Left forelimb (tissue), 1 donor: Measurements from ENCODE around the gene C11orf21.
"Not testable (repeated sequence)": the region's sequence is repeated elsewhere in the genome, so short reads cannot be mapped to it uniquely, and the experiment has no call there.

ENCODE experiments used
- DNase-seq: peaks from one replicate; pipeline ENCODE4 v3.0.0-alpha.2; 2018; ENCODE audit warnings: low spot score

The C11orf21 gene

DNA sequence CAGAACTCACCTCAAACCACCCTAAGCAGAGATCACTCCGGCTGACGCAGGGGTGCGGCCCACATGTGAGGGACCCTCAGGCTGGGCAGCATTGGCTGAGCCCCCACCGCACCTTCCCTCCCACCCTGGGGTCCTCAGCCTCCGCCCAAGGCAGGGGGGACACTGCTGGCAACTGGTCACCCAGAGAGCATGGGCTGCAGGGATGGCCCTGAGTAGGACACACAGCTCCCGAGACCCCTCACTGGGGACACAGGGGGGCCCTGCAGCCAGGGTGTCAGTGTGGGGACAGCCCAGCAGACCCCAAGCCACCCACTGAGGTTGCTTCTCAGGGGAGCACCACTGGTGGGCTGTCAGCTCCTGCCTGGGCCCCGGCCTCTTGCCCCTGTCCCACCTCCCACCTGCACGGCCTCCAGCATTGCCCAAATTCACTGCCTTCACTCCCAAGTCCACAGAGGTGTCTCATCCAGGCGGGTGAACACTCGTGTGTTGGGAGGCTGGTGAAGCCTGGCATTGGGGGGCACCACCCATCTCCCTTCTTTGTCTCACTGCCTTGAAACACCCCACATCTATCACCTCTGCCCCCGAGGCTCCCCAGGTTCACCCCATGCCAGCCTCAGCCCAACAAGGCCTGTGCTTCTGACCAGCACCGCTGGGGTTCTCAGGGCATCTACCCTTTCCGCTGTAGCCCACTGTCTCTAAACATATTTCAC lies 4.7 kb downstream of the C11orf21 start:
- peak; percentile 56 for DNase-seq

DNA sequence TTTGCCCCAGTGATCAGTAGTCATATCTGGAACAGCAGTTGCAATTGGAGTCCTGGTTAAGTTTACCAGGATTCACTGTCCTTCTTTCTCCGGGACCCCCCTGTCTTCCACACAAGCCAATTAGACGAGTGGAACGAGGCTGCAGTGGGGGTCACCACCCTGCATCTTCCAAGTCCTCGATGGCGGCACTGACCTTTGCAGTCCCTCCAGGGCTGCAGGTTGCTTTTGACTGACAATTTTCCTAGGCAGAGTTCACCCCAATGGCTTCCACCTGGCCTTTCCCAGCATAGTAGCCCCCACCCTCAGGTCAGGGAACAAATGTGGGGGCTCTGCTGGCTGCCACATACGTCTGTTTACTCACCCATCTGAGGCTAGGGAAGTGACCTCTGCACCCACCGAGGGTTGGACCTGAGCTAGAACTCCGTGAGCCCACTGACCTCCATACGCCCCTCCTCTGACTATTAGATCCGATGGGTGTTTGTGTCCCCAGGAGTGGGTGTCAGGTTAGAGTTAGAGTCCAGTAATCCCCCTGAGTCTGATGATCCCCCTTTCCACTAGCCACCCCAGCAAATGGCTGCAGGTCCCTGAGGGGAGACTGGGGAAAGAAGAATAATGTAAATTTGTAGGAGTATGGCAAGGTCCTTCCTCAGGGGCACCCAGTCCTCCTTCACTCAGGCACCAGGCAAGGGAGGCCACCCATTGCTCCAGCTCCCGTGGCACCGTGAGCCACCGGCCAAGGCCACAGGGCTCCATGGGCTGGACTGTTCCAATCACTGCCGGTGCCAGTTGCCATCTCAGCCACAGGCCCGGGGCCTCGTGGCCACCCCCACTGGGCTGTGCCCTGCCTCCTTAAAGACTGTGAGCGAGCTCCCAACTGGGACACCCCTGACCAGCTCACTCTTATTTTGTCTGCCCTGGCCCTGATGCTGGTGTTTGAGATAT lies 5.5 kb downstream of the C11orf21 start:
- peak; percentile 30 for DNase-seq

DNA sequence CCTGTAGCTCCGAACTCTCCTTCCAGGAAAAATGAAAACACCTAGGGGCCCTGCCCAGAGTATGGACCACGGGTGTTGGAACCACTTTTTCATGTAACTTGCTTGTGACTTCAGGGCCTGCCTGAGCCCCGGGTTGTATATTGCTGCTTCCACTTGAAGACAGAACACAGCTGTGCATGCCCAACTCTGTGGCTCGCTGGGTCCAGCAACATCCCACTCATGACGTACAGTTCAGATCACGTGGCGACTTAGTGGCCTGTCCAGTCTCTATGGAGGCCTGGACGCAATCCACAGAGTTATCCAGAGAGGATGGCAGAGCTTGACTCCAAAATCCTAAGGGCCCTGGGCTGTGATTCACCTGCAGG lies 6.8 kb downstream of the C11orf21 start:
- peak; percentile 58 for DNase-seq

DNA sequence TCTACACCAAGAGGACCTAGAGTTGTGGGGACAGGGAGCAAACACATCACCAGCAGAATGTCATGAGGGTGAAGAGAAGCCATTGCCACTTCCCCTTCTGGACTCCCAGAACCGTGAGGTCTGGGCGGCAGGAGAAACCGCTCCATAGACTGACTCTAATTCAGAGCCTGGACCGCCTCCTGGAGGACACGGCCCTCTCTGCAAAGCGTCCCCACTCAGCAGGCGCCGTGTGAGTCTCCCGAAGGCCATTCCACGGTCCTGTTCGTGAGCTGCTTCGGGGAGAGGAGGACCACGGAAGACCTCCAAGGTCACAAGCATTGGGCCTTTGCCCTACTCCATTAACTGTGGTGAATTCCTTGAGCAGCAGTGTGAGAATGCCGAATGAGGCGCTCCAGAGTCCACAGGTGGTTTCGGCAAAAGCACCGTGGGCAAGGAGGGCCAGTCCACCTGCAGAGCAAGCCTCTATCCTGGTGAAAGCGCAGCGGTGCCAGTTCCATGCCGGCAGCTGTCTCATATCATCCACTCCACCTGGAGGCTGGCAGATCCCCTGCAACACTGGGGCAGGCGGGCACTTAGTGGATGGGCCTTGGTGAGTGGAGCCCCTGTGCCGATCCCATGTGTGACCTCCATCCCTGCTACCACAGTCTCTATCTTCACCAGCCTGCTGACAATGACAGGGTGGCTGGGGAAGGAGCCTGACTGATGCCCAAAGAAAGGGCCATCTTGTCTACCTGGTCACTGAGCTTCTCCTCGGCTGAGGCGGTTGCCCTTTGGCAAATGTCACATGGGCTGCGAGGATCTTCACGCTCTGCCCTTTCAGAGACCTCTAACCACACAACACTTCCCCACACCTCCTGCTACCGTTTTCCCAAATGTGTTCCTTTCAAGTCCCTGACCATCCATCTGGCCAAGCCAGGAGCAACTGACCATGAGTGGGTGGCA lies 7.5 kb downstream of the C11orf21 start:
- DNase-seq, result peak; percentile 34

DNA sequence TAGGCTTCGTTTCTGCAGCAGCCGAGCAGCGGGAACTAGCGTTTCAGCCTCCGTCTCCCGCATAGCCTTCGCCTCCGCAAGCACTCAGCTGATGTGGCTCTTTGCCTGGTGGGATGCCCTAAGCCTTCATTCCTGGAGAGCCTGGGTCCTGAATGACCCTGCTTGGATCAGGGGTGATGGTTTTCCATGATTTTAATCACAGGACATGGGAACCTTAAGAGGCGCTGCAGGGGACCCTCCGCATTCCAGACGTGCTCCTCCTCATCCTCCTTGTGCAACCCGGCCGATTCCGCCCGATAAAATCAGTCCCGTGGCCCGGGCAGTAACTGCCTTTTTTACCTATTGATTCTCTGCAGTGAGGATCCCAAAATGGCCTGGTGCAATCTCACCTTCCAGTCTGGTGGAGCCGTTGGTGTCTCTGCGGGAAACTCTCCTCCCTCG lies 8.2 kb downstream of the C11orf21 start:
- peak; percentile 54 for DNase-seq

DNA sequence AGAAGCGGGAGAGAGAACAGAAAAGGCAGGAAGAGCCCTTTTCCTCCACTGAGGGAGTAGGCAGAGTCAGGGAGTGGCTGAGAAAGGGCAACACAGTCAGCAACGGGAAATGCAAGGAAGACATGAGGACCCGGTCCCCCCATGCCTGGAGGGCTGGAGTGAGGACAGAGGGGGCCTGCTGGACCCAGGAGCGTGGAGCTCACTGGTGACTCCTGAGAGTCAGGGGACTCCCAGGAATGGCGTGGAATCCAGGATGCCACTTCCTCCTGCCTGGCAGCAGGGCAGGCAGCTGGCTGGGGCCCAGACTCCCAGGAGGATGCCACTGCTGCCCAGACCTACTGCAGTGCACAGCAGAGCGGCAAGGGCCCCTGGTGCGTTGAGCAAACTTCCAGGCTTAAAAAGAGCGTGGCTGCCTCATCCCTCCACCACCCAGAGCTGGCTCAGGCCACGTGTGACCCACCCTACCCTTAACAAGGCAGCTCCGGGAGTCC lies 11.3 kb downstream of the C11orf21 start:
- DNase-seq, result peak; percentile 23

DNA sequence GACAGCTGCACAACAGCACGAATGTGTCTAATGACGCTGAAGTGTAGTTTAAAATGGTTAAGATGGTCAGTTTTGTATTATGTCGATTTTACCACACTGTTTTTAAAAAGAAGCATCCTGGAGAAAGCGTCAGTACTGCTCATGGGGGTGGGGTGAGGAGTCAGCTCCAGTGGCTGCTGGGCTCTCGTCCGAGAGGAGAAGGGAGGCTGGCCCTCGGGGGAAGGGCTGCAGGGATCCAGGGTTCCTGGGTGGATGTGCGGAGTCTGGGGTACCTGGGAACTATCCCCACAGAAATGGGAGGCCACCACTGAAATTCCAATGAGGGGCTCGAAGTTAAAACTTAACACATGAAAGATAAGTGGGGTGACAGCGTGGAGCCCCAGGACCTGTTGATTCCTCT lies 11.9 kb downstream of the C11orf21 start:
- DNase-seq, result no peak

DNA sequence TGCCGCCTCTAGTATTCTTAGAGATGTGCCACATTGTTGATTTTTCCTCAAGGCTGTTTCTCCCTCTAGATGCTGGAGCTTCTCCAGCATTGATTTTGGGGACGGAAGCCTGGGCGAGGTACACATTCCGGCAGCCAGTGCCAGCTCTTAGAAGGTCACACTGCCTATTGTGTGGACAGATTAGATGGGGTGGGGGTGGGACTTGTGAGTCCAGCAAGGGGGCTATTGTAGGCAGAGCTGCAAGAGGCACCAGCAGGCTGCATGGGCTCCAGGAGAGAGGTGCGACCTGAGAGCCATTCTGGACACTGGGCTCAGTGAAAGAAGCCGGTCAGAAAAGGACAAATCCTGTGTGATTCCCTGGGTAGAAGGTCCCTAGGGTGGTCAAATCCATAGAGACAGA lies 12.4 kb downstream of the C11orf21 start:
- peak; percentile 22 for DNase-seq

DNA sequence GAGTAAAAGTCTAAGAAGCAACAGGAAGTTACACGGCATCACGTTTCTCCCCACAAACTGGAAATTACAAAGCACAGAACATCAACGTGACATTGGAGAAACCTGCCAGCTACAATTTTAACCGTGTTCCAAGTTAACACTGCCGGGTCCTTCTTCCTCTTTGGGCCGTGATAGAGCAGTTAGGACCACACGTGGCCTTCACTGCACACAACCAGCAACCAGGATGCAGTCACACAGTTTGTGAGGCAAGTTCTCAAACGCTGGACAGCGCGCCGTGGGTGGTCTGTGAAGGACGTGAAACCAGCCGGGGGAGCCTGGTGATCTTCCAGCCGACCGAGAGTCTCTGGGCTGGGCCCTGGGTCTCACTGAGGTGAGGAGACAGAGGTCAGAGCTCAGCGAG lies 14.6 kb downstream of the C11orf21 start:
- DNase-seq, result peak; percentile 54

DNA sequence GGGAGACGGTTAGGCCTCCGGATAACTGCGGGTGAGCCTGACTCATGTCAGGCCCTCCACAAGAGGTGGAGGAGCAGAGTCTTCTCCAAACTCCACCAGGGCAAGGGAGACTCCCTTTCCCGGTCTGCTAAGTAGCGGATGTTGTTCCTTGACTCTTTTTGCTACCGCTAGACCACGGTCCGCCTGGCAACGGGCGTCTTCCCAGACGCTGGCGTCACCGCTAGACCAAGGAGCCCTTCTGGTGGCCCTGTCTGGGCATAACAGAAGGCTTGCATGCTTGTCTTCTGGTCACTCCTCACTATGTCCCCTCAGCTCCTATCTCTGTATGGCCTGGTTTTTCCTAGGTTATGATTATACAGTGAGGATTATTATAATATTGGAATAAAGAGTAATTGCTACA lies 15.4 kb downstream of the C11orf21 start:
- not testable (repeated sequence) for DNase-seq

DNA sequence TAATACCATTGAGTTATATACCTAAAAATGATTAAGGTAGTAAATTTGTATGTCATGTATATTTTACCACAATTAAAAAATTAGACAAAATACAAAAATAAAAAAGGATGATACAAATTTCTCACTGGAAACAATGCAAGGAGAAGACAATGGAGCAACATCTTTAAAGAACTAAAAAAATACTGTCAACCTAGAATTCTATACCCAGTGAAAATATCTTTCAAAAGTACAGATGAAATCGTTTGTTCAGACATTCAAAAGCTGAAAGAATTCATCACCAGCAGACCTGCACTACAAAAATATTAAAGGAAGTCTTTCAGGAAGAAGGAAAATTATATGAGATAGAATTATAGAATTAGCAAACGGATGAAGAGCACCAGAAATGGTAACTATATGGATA lies 21.5 kb downstream of the C11orf21 start:
- no peak for DNase-seq

DNA sequence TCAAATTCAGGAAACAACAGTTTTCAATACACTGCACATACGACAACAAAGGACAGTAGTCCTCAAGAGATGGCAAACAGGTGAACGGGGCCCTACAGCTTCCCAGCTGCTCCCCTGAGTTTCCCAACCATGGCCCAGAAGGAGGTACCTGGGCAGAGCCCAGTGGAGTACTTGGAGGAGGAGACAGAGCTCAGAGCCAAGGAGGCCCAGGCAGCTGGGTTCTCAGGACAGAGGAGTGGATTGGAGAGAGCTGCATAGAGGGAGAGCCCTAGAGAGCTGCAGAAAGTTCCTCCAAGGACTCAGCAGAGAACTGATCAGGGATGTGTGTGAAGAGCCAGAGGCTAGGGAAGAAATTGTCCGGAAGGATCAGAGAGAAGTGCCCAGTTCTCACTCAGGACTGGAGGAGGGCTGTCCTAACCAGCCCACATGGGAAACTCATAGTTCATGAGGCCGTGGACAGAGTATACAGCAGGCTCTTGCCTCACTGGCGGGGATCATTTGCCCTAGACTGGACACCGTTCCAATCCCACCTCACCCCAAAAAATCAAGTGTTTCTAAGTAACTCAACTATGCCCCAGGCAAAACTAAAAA lies 23.7 kb downstream of the C11orf21 start:
- DNase-seq, result no peak

DNA sequence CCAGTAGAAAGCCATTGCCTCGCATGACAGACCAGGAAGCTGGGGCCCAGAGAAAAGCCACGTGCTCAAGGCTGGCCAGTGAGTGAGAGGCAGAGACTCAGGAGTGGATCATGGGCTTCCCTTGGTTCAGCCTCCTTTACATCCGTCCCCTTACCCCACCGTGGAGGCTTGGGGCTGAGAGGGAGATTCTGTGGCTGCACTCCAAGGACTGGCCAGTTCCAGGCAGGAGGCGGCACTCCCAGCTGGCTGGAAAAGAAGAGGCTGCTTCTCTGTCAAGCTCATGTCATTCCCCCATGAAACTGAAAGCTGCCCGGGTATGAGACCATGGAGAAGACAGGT lies 24.7 kb downstream of the C11orf21 start:
- peak; percentile 50 for DNase-seq

DNA sequence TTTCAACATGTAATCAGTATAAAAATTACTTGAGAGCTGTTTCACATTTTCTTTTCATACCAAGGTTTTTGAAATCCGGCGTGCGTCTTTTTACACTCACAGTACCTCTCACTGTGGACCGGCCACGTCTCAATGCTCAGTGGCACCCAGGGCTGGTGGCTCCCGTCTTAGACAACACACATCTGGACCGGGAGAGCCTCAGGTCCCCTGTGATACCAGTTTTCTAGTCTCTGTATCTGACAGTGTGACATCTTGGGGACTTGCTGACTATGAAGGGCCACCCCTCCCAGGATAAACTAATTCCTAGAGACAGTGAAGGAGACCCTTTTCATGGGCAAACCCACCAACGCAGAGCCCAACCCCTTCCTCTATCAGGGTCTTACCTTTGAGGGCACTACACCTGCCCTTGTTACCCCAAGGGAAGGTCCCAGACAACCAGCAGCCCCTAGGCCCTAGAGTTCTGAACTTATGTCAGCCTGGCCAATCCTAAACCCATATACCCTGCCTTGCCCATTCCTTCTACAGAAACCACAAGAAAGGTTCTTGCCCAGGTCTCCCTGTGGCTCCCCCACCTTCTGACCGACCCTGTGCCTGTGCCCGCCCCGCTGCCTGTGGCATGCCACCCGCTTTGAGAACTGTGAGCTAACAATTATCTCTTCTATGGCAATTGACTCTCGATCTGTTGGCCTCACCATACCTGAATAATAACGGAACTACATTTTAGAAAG lies 25.3 kb downstream of the C11orf21 start:
- DNase-seq, result peak; percentile 47

DNA sequence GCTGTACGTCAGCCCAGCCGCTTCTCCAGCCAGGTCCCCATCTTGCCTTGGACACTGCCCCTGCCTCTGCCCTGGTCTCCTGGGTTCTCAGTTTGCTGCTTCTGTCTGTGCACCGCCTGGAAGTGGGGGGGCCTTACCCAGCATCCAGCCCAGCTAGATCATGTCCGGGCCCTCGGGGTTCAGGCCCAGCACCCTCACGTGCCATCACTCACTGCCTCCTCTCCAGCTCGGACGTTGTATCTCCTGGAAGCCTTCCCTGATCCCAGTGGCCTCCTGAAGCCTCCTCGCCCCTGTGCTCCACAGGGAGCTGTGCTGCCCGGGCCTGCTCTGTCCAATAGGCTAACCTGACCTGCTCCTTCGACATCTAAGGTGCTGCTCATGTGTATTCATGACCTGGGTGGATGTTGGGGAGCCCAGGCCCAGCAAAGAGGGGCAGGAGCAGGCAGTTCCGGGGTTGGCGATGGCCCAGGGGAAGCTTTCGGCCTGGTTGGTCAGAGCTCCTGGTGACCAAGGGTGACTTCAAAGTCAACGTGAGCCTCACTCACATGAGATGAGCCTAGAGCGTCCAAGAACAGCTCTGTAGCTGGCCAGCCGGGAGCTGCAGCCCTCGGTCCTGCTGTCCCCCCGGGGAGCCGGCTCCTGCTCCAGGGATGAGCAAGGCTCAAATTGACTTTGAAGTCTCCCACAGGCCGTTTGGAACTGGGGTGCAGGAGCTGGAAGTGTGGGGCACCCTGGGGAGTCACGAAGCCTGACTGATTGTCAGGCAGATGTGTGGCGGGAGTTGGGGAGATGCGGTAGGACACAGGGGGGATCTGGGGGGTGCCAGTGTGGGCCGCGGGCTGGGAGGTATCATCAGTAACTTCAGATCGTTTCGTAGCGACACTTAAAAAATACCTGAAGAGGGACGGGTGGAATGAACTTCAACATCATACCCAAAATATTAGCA lies 26.1 kb downstream of the C11orf21 start:
- DNase-seq, result peak; percentile 59

DNA sequence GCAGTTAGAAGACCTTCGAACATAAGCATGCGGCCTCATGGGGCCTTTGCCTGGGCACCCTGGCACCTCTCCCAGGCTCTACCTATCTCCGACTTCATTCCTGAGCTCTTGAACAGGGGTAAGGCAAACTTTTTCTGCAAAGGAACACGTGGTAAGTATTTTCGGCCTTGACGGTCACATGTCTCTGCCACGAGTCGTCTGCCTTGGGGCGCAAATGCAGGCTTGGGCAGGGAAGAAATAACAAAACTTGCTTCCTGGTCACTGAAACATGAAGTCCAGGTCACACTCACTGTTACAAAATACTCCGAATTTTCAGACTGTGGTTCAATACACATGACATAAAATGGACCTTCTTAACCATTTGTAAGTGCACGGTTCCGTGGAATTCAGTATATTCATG lies 27.9 kb downstream of the C11orf21 start:
- DNase-seq, result peak; percentile 51

DNA sequence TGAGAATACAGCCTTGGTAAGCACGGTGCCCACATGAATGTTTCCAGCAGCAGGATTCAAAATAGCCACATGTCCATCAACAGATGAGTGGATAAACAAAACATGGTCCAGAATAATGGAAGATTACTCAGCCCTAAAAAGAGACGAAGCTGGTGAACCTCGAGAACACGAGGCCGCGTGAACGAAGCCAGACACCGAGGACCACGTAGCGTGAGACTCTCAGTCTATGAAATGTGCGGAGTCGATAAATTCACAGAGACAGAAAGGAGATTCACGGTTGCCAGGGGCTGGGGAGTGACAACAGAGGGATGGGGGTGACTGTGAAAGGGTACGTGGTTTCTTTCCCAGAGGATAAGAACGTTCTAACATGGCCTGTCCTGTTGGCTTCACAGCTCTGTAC lies 28.4 kb downstream of the C11orf21 start:
- DNase-seq, result no peak

DNA sequence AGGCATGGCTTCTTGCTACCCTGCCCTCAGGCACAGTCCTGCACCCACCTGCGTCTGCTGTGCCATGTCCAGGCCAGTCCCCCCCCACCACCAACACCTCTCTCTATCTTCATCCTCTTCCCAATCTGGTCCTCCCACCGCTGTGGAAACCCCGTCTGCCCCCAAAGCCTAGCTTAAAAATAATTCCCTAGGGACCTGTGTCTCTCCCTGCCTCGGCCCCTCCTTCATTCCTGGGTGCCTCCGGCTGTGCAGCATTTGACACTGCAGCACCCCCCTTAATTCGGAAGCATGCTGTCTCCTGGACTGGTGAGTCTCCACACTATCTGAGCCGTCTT lies 28.8 kb downstream of the C11orf21 start:
- DNase-seq, result no peak

DNA sequence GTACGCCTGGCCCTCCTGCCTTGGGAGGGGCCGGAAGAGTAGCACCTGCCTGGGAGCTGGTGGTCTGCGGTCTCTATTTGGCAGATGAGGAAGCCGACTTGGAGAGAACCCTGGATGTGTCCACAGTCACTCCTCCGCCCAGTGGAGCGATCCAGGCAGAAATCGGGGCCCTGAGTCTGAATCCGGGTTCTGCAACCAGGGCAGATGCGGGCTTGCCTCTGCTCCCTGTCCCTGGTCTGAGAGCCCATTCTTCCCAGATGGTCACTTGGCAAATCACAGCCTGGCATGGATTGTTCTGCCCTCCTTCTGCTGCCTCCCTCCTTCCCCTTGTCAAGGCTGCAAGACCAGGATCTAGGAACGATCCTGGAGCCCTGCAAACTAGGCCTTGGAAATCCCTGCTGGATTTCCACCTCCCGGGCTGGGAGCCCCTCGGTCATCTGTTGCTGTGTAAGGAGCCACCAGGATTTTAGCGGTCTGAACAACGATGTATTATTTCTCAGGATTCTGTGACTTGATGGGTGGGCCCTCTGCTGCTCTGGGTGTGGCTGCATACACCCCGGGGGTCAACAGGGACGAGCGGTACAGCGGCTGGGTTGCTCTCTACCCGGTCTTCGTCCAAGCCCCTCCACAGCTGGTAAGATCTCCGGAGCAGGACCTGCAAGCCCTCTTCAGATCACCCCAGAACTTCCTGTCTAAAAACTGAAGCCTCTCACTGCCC lies 29.3 kb downstream of the C11orf21 start:
- DNase-seq, result peak; percentile 57
